HG03378 (cell line): ENCODE data around the gene ABCC6.
"Not testable (repeated sequence)": the region's sequence is repeated elsewhere in the genome, so short reads cannot be mapped to it uniquely, and the experiment has no call there.

Source experiments
- ATAC-seq: cut with Tn5 transposase; IDR thresholded peaks from one replicate; pipeline ENCODE4 v1.9.1; 2021; ENCODE audit warnings: mild to moderate bottlenecking, moderate library complexity; ENCODE audit not compliant: unreplicated experiment

ABCC6 gene

DNA sequence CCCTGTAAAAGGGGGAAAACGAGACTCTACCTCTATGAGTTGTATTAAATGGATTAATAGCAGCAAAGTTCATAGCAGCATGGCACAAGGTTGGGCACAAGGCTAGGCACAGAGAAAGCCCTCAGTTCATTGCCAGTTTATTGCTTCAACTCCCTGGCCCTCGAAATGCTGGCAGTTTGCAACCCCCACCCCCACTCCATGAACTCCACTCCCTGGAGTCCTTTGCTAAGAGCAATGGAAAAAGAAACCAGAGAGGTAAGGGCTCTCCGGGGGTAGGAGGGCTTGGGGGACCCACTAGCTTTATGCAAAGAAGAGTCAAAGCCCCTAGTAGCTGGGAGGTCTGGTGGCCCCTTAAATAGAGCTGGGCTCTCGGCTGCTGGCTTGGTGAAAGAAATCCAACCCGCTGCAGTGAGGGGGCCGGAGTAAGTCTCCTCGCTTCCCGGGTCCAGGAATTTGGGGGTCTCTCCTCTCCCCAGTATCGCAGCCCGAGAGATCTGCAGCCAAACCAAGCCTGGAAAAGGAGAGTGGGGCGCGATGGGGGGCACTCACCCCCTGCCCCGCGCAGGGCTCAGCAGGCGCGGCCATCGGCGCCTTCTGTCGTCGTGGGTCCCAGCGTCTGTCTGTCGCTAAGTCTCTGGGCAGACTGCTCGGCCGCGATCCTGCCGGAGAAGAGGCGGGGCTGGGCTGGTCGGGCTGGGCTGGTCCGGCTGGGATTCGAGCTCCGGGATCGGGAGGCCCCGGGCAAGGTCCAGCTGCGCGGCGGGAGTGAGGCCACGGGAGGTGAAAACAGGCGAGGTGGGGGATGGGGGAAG lies at the start of gene ABCC6:
Gene ABCC6 (minus strand): TSS at position 645 of the 812 bp plus-strand sequence. CDS start 60 bp downstream, at position 585.
- ATAC-seq = not testable (repeated sequence)

DNA sequence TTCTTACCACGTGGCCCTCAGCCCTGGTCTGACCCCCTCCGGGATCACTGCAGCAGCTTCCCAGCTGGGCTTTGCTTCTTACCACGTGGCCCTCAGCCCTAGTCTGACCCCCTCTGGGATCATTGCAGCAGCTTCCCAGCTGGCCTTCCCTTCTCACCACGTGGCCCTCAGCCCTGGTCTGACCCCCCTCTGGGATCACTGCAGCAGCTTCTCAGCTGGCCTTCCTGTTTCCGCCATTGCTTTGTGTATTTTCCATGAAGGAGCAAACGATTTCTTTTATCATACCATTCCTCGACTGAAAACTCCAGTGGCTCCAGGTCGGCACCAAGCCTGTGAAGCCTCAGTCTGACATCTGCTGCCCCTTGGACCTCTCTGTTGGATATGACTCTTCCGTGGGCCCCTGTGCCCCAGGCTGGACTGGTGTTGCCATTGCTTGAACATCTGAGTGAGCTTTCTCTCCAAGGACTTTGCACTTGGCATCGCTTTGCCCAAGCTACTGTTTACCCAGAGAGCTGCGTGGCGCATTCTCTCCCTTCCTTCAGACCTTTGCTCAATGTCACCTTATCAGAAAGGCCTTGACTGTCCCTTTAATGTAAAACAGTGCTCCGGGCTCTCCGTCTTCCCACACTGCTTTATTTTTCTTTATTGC lies 49.4 kb upstream of the ABCC6 start:
- ATAC-seq = not testable (repeated sequence)

DNA sequence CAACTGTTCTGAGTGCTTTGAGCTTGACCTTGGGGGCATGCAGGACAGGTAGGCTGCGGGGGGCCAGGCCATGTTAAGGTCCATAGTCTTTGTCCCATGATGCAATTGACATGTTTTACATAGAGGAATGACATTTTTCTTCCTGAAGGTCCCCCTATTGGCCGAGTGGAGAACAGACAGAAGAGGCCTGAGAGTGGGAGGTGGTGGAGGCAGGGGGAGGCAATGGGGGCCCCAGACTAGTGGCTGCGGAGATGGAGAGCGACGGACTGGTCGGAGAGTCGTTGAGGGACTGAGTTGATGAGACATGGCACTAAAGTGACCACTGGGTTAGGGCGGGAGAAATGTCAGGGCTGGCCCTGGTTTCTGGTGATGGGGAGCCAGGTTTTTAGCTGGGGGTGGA lies 48.4 kb upstream of the ABCC6 start:
- ATAC-seq = not testable (repeated sequence)

DNA sequence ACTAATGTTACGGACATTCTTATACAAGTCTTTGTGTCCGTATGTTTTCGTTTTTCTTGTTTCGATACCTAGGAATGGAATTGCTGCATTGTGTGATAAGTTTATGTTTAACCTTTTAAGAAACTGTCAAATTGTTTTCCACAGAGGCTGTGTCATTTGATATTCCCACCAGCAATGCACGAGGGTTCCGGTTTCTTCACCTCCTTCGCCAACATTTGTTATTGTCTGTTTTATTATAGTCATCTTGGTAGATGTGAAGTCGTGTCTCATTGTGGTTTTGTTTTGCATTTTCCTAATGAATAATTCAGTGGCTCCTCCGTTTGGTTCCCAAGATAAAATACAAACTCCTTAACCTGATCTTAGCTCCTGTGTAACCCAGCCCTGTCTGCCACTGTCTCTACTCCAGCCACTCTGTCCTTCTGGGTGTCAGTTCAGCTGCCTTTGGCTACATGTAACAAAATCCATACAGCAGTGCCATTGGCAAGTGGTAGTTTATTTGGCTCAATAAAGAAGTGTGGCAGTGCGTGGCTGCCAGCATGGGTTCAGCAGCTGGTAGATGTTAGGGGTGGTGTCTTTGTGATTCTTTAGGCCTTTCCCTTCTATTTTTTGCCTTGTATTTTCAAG lies 45.0 kb upstream of the ABCC6 start:
- ATAC-seq = not testable (repeated sequence)

DNA sequence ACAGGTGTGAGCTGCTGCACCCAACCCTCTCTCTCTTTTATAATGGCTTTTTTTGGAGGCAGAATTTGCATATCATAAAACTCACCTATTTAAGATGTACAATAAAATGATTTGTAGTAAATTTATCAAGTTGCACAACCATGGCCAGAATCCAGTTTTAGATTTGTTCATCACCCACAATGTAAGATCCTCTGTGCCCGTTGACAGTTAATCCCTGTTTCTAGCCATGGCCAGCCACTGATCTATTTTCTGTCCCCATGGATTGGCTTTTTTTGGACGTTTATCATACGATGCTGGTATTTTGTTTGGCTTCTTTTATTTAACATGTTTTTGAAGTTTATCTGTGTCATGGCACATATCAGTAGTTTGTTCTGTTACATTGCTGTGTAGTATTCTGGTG lies 44.4 kb upstream of the ABCC6 start:
- not testable (repeated sequence) for ATAC-seq

DNA sequence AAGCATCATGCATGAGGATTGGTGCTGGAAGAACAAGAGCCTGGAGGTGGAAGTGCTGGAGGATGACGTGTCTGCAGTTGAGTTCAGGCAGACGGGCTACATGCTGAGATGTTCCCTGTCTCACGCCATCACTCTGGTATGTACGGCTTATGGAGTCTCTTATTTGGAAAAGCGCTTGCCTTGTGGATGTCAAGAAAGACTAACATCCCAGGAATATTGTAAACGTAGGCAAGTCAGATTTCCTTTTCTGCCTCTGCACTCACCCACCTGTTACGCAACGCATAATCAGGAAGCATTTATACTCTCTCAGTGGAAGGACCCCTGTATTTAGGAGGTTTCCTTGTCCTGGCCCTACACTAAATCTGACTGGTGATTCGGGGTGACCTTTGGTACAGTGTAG lies 41.8 kb upstream of the ABCC6 start:
- ATAC-seq = not testable (repeated sequence)

DNA sequence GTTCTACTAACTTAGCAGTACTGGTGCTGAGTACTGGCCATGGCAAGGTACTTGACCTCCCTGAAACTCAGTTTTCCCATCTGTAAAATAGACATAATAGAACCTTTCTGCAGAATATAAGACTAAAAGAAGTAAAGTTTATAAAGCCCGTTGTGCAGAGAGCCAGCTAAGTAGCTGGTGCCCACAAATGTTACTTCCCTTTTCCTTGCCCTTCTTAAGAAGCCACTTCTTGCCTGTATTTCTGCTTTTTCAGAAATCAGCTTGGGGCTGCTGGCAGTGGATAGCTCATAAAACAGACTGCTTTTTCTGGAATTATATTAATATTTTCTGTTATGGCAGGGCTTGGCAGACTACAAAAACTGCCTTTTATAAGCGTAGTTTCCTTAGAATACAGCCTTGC lies 40.7 kb upstream of the ABCC6 start:
- ATAC-seq = not testable (repeated sequence)

DNA sequence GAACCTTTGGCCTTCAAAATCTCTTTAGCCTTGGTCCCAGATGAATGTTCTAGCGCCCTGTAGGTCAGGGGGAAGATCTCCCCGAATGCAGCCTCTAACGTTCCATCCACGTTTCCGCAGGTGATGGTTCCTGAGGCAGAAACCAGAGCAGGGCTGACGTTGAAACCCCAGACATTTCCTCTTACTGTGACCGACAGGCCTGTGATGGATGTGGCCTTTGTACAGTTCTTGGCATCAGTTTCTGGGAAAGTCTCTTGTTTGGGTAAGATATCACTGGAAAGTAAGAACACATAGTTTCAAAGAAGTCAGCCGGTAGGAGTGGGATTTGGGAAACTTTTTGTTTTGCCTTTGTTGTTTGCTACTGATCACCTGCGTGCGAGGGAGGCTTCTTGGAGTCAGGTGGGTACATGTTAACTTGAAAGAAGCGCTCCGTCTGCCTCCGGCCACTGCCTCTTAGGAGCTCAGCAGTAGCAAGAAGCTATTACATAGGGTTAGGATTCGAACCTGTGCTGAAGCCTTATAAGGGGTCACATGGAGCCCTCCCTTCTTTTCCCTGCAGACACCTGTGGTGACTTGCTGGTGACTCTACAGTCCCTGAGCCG lies 39.8 kb upstream of the ABCC6 start:
- ATAC-seq = not testable (repeated sequence)

DNA sequence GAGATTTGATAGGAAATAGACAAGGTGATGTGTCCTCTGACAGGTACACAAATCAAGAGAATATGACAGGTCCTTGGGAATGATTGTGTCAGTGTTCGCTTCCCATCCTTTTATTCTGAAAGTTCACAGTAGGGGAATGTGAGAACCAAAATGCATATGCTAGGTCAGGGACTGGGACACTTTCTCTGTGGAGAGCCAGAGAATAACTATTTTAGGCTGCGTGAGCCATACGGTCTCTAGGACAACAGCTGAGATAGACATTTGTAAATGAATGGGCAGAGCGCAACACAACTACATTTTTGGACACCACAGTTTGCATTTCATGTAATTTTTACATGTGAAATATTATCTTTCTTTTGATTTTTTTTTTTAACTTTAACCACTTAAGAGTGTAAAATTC lies 36.7 kb upstream of the ABCC6 start:
- ATAC-seq = not testable (repeated sequence)

DNA sequence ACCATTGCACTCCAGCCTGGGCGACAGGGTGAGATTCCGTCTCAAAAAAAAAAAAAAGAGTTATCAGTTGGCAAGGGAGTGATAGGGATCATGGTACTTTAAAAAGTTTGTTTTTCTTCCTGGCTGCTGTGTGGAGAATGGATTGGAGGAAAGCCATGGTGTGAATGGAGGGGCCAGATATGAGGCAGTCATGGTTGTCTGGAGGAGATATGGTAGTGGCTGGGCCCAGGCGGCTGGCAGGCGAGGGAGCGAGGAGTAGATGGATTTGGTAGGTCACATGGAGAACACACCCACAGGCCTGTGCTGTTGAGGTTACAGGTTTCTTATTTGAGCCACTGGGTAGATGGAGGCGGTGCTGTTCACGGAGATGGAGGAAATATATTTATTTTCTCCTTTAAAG lies 35.5 kb upstream of the ABCC6 start:
- not testable (repeated sequence) for ATAC-seq

DNA sequence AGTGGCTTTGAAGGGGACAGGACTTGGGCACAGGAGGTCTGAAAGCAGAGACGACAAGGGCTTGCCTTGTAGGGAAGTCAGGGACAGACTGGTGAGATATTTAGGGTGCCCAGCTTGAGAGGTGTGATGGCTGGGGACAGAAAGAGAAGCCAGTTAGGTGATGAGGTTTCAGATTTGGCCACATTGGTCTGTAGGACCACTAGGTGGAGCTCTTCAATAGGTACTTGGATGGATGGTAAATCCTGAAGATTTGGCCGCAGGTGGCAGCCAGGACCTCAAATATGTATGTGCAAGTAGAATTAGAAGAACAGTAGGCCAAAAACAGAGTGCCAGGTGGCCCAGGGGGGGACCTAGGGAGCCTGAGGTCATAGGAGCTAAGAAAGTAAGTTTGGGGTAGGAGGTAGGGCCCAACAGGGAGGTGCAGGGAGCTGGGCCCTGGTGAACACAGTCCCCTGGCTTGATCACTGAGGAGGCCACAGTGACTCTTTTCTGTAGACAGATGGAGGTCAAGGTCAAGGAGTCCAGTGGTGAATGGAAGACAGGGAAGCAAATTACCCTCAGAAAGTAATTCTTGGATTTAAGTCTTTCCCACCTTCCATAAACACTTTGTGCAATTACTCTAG lies 34.1 kb upstream of the ABCC6 start:
- ATAC-seq = not testable (repeated sequence)

DNA sequence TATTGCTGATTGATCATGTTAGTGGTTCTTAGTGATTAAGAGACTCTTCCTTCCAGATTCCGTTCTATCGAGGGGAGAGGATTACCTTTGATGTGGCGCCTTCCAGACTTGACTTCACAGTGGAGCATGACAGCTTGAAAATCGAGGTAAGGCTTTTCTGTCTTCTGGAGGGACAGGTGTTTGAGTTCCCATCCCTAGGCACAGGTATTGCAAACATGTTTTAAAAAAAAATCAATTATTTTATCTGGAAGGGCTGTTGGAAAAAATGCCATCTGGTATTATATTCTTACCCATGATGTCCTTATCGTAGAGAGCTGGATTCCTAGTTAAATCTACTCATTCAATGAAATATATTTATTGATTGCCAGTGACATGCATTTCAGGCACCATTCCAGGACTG lies 29.1 kb upstream of the ABCC6 start:
- ATAC-seq = not testable (repeated sequence)

DNA sequence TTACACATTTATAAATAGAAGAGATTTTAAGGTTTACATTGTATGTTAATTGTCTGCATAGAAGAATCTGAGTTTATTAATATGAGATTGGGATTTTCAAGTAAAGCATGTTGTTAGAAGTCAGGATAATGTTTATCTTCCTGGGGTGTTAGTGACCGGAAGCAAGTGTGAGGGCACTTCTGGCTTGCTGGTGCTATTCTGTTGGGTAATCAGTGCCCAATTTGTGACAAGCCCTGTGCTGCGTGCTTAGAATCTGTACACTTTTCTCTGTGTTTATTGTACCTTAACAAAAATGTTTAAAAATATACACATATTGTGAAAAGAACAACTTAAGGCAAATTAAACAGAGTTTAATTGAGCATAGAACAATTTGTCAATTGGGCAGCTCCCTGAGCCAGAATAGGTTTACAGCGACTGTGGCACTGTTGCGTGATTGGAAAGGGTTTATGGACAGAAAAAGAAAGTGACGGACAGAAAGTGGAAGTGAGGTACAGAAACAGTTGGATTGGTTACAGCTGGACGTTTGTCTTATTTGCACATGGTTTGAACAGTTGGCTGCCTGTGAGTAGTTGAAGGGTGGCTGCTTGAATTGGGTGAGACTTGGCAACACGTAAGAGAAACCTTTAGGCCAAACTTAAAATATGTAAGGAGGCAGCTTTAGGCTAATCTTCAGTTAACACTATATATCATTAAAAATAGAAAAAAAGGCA lies 26.5 kb upstream of the ABCC6 start:
- not testable (repeated sequence) for ATAC-seq

DNA sequence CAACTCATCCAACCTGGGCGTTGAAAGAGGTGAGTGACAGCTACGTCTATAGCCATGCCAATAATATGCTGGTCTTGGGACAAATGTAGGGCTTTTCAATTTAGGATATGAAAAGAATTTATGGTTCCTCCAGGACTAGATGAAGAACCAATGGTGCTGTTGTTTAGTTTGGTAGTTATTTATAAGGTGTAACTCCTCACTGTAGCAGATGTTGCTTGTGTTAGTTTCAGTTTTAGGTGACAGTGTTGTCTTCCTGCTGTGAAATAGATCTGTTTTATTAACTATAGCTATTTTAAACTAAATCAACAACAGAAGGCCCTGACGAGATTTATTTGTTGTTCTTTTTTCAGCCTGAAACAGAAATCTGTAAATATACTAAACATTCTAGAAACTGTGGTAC lies 24.1 kb upstream of the ABCC6 start:
- not testable (repeated sequence) for ATAC-seq

DNA sequence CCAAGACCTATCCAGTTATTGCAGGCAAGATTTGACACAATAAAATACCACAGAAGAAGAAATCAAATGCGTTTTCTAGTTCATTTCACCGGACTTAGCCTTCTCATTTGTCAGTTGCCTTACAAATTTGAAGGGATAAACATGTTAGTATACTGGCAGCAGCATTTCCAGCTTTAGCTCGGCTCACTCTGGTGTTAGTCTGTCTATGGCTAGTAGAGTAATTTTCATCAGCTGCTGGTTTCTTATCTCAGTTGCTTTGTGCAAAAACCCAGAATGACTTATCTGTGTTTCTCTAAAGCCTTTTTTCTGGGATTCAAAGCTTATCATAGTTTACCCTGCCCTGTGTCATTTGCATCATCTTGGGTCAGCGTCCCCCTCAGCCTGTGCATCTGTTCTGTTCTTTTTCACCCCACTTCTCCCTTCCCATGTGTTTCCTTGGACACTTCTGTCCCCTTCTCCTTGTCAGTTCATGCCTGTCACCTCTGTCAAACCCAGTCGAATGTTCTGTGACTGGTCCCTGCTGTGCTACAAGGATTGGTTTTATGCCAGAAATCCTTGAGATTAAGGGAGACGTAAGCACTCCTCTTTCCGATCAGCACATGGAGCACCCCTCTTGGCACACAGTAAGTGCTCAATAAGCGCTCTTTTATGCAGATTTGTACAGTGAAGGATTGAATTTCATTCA lies 23.4 kb upstream of the ABCC6 start:
- not testable (repeated sequence) for ATAC-seq

DNA sequence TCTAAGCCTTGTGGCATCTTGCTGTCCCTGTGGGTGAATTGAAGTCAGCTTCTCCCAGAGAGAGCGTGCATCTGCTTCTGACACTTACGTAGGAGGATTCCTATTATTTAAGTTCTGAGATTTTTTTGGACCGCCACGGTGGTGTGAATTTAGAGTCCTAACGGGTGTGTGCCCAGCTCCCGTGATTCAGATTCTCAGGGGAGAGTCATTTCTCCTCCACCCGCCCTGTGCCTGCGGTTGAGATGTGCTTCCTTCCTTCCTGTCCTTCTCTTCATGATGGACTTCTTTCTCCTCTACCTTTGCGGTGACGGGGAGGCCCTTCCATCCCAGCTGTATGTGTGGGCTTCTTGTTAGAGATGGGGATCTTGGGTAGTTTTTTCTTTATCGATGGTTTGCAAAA lies 20.6 kb upstream of the ABCC6 start:
- ATAC-seq = not testable (repeated sequence)

DNA sequence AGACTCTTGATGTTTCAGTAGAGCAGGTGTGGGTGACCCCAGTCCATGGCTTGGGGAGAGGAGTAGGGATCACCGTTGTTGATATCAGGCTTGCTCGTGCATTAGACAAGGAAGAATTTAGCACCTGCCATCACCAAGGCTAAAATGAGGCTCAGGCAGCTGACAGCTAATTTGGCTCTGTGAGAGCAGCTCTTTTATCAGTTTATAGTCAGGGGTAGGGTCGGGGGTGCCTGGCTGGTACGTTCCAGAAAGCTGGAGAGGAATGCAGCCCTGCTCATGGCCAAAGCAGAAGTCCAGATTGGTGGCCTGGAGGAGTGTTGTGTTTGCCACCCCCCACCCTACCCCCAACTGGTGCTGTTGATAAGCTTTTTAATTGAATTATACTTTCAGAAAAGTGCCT lies 17.4 kb upstream of the ABCC6 start:
- ATAC-seq = not testable (repeated sequence)

DNA sequence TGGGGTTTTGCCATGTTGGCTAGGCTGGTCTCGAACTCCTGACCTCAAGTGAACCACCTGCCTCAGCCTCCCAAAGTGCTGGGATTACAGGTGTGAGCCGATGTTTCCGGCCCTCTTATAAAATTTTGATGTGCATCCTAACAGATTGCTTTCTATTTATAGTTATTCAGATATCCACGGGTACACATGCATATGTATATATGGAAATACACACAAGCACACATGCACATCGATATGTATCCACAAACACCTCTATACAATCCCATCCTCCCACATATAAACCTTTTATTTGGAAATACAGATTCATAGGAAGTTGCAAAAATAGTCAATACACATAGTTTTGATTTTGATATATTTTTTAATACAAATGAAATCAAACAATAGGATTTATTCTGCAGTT lies 14.4 kb upstream of the ABCC6 start:
- ATAC-seq = not testable (repeated sequence)

DNA sequence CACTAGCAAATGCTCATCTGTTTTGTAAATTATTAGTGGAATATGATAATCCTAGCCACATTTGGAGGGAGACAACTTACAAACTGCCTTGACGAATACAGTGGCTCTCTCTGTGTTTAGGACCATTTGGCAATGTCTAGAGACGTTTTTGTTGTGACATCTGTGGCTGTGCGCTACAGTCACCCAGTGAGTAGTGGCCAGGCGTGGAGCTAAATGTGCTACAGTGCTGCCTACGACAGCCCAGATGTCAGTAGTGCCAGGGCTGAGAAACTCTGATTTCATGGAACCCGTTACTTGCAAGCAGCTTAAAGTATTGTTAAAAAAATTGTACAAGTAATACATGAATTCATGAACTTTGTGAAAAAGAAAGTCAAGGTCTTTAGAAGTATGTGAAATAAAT lies 13.8 kb upstream of the ABCC6 start:
- not testable (repeated sequence) for ATAC-seq

DNA sequence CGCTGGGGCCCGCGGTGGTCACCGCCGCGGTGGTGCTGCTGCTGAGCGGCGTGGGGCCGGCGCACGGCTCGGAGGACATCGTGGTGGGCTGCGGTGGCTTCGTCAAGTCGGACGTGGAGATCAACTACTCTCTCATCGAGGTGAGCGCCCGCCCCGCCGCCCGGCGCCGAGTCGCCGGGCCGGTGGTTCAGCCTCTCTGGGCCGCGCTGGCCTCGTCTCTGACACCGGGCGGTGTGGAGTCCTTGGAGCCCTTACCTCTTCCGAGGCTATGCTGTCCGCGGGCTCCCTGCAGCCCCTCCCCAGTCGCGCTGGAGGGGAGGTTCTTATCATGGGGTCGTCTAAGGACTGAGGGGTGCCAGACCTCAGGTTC lies 9.4 kb upstream of the ABCC6 start:
- peak; percentile 24 for ATAC-seq
